Measurements from ENCODE around the gene ST3GAL4.
"Not testable (repeated sequence)": the region's sequence is repeated elsewhere in the genome, so short reads cannot be mapped to it uniquely, and the experiment has no call there.

ST3GAL4 gene

DNA sequence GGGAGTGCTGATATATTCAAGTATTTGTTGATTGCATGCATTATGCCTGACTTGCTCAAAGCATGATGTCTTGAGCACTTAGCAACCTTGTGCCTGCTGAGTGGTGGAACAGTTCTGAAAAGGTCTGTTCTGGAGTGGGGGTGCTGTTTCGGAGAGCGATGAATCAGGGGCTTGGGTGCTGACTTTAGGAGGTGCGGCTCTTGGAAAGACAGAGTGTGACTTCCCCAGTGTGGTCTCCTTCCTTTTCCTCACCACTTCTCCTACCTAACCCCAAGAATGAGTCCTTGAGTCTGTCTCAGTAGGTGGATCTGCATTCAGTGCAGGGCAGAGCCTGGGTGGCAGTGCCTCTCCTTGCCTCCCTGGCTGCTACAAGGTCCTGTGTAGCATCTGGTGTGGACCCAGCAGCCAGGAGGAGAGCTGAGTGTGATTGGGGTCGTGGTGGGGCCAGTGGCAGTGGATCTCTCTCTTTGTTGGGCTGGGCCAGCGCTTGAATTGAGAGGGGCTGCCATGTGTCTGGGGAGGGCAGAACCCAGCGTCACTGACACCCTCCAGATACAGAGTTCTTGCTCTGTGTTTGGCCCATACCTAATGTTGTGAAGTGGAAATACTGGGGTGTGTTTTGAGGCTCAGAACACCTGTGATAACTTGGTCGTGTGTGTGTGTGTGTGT lies 35.9 kb downstream of the ST3GAL4 start:
- Histone ChIP-seq H3K4me3 (ENCODE audit: low read depth in 1 of 2, low read length in 1 of 2) (peak overlapping the region; percentile 13 to 21), H3K4me1 (ENCODE audit: control insufficient read depth in 1 of 2, insufficient read depth in 1 of 2, low read depth in 1 of 2, low read length in 1 of 2) (peaks cover 47 to 49% of the 10 kb centered on the region in 2 experiments), H3K27me3 (no peaks in the 10 kb centered on the region), H3K27ac (peak overlapping the region; percentile 78), H3K36me3 (no peaks in the 10 kb centered on the region), H3K9me3 (no peaks in the 10 kb centered on the region)
- TF ChIP-seq, protein P1, sequence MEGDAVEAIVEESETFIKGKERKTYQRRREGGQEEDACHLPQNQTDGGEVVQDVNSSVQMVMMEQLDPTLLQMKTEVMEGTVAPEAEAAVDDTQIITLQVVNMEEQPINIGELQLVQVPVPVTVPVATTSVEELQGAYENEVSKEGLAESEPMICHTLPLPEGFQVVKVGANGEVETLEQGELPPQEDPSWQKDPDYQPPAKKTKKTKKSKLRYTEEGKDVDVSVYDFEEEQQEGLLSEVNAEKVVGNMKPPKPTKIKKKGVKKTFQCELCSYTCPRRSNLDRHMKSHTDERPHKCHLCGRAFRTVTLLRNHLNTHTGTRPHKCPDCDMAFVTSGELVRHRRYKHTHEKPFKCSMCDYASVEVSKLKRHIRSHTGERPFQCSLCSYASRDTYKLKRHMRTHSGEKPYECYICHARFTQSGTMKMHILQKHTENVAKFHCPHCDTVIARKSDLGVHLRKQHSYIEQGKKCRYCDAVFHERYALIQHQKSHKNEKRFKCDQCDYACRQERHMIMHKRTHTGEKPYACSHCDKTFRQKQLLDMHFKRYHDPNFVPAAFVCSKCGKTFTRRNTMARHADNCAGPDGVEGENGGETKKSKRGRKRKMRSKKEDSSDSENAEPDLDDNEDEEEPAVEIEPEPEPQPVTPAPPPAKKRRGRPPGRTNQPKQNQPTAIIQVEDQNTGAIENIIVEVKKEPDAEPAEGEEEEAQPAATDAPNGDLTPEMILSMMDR (IDR thresholded peaks at IDR 0.05) = no peak

DNA sequence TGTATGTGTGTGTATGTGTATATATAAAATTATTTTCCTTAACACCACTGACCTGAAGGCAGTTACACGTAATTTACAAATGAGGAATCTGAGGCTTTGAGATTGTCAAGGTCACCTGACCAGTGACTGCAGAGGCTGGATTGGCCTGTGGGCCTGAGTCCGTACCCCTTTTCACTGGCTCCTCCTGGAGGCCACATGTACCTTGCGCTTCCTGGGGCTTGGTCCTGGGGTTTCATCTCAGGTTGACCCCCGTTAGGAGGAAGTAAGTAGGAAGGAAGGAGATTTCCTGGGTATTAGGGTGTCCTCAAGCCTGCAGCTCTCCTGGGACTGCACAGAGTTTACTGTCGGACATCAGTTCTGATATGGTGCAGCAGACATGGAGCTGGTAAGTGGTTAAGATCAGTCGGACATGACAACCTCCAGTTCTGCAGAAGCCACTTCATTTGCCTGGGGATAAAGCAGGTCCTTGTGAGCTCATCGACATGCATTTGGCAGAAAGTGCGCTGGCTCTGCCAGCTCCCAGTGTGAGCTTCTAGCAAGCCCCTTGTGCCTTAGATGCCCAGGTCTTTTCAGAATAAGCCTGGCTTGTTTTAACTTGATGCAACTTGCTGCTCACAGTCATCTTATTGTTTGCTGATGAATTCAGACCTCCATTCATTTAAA lies 36.6 kb downstream of the ST3GAL4 start:
- Histone ChIP-seq H3K4me3 (ENCODE audit: low read depth in 1 of 2, low read length in 1 of 2) (peak overlapping the region; percentile 13 to 35), H3K27me3 (no peaks in the 10 kb centered on the region), H3K4me1 (ENCODE audit: control insufficient read depth in 1 of 2, insufficient read depth in 1 of 2, low read depth in 1 of 2, low read length in 1 of 2) (peaks cover 40 to 43% of the 10 kb centered on the region in 2 experiments), H3K9me3 (no peaks in the 10 kb centered on the region), H3K36me3 (no peaks in the 10 kb centered on the region), H3K27ac (peak overlapping the region; percentile 78)
- TF ChIP-seq, protein P1 (IDR thresholded peaks at IDR 0.05) = peak; percentile 40

DNA sequence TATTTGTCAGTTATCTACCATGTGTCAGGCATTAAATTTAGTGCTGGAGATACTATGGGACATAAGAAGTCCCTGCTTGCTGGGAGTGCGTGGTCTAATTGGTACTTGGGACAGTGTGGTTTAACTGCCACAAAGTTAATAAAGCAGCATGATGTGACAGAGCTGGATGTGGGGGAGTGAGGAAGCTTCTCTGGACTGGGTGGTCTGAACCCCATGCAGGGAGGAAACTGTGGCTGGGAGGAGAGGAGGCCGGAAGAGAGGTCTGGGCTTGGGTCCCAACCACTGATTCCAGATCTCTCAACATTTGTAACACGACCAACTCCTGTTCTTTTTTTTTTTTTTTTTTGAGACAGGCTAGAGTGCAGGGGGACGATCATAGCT lies 37.1 kb downstream of the ST3GAL4 start:
- Histone ChIP-seq H3K36me3 (no peaks in the 10 kb centered on the region), H3K4me3 (ENCODE audit: low read depth in 1 of 2, low read length in 1 of 2) (peak overlapping the region in 1 of 2 experiments; percentile 35), H3K27ac (peak overlapping the region; percentile 78), H3K9me3 (no peaks in the 10 kb centered on the region), H3K4me1 (ENCODE audit: control insufficient read depth in 1 of 2, insufficient read depth in 1 of 2, low read depth in 1 of 2, low read length in 1 of 2) (peaks cover 35 to 37% of the 10 kb centered on the region in 2 experiments), H3K27me3 (no peaks in the 10 kb centered on the region)
- TF ChIP-seq, protein P1 (IDR thresholded peaks at IDR 0.05) = no peak

DNA sequence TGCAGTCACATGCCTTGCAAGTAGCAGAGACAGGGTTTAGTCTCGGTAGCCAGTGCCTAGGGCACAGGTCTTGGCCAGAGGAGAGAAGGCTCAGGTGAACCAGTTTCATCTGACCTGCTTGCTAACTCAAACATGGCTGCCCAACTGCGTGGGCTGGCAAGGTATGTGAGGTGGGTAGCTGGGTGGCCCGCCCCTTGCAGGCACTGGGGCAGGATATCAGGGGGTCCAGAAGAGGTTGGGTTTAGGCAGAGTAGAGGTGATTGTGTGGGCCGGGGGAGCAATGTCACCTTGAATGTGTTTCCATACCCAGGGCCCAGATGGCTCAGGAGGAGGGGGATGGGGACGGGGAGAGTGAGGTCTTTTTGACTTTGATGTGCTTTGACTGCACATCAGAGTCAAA lies 37.7 kb downstream of the ST3GAL4 start:
- Histone ChIP-seq H3K9me3 (no peaks in the 10 kb centered on the region), H3K36me3 (no peaks in the 10 kb centered on the region), H3K27me3 (no peaks in the 10 kb centered on the region), H3K4me3 (ENCODE audit: low read depth in 1 of 2, low read length in 1 of 2) (no peak overlapping the region), H3K27ac (no peak overlapping the region), H3K4me1 (ENCODE audit: control insufficient read depth in 1 of 2, insufficient read depth in 1 of 2, low read depth in 1 of 2, low read length in 1 of 2) (peaks cover 29 to 32% of the 10 kb centered on the region in 2 experiments)
- TF ChIP-seq, protein P1 (IDR thresholded peaks at IDR 0.05) = no peak

DNA sequence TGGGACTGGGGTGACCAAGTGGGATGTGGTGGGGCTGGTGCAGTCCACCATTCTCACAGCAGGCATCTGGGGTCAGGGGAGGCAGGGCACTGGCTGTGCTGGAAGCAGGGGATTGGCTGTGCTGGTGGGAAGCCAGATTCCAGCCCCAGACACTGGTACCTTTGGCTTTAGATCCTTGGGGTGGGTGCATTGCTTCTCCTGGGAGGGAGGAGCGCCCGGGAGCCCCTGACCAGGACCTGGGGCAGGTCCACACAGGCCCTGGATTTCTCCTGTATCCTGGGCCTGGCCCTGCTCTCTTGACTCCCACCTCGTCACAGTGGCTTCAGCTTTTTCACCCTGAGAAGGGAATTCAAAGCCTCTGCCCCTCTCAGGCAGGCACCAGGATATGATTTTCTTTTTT lies 38.5 kb downstream of the ST3GAL4 start:
- Histone ChIP-seq H3K27ac (no peak overlapping the region), H3K27me3 (no peaks in the 10 kb centered on the region), H3K9me3 (no peaks in the 10 kb centered on the region), H3K4me1 (ENCODE audit: control insufficient read depth in 1 of 2, insufficient read depth in 1 of 2, low read depth in 1 of 2, low read length in 1 of 2) (peaks cover 29 to 30% of the 10 kb centered on the region in 2 experiments), H3K36me3 (no peaks in the 10 kb centered on the region), H3K4me3 (ENCODE audit: low read depth in 1 of 2, low read length in 1 of 2) (no peak overlapping the region)
- TF ChIP-seq, protein P1 (IDR thresholded peaks at IDR 0.05) = no peak

DNA sequence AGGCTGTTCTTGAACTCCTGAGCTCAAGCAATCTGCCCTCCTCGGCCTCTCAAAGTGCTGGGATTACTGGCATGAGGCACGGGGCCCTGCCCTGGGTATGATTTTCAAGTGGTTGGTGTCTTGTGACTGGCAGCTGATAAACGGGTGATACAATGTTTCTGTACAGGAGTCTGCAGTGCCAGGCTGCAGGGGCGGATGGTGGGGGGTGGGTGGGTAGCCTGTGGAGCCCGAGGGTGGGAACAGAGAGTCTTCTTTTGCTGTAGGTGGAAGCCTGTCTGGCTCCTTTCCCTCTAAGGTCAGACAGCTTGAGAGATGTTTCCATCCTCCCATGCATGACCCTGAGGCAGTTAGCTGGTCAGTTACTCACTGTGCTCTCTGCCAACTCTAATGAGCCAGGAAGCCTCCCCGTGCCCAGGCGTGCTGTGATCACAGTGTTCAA lies 39.2 kb downstream of the ST3GAL4 start:
- not testable (repeated sequence) for H3K27ac ChIP-seq; H3K9me3 ChIP-seq; H3K36me3 ChIP-seq; H3K27me3 ChIP-seq; H3K4me3 ChIP-seq (ENCODE audit: low read depth in 1 of 2, low read length in 1 of 2)
- peaks cover 29 to 30% of the 10 kb centered on the region in 2 experiments for H3K4me1 ChIP-seq (ENCODE audit: control insufficient read depth in 1 of 2, insufficient read depth in 1 of 2, low read depth in 1 of 2, low read length in 1 of 2)

DNA sequence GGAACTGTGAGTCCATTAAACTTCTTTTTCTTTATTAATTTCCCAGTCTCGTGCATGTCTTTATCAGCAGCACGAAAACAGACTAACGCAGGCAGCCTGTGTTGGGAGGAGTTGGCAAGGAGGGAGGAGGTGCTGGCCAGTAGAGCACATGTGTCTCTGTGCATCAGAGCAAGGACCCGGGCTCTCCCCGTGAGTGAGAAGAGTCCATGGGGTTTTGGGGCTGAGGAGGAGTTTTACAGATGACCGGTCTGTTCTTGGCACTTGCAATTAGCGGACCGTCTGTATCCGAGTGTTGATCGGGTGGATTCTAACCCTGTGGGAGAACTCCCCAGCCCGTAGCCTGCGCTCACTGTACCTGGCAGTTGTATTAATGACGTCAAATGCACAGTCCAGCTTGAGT lies 40.3 kb downstream of the ST3GAL4 start:
- H3K9me3 ChIP-seq; H3K27ac ChIP-seq; H3K36me3 ChIP-seq; H3K4me3 ChIP-seq (ENCODE audit: low read depth in 1 of 2, low read length in 1 of 2); H3K27me3 ChIP-seq: not testable (repeated sequence)
- H3K4me1 ChIP-seq (ENCODE audit: control insufficient read depth in 1 of 2, insufficient read depth in 1 of 2, low read depth in 1 of 2, low read length in 1 of 2) = peaks cover 27 to 28% of the 10 kb centered on the region in 2 experiments

DNA sequence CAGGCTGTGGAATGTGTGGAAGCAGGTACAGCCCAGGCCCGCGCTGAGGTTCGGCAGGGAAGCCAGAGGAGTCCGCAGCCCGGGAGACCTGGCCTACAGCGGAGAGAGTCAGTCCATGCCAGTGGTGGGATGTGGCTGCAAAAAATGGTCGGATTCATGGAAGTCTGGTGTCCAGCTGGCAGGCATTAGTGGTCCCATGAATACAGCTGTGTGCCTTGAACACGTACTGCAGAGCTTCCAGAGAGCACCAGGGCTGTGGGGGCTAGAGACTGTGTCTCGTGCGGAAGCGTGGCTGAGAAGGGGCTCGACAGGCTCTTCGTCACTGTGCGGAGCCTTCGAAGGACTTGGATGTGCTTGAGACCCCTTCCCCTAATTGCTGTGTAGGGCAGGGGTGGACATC lies 40.8 kb downstream of the ST3GAL4 start:
- H3K36me3 ChIP-seq; H3K9me3 ChIP-seq; H3K27me3 ChIP-seq; H3K27ac ChIP-seq; H3K4me3 ChIP-seq (ENCODE audit: low read depth in 1 of 2, low read length in 1 of 2): not testable (repeated sequence)
- H3K4me1 ChIP-seq (ENCODE audit: control insufficient read depth in 1 of 2, insufficient read depth in 1 of 2, low read depth in 1 of 2, low read length in 1 of 2) = peaks cover 22 to 23% of the 10 kb centered on the region in 2 experiments
